ENCODE results near the gene FOXI1.
"Not testable (repeated sequence)": the region's sequence is repeated elsewhere in the genome, so short reads cannot be mapped to it uniquely, and the experiment has no call there.

The FOXI1 gene

DNA sequence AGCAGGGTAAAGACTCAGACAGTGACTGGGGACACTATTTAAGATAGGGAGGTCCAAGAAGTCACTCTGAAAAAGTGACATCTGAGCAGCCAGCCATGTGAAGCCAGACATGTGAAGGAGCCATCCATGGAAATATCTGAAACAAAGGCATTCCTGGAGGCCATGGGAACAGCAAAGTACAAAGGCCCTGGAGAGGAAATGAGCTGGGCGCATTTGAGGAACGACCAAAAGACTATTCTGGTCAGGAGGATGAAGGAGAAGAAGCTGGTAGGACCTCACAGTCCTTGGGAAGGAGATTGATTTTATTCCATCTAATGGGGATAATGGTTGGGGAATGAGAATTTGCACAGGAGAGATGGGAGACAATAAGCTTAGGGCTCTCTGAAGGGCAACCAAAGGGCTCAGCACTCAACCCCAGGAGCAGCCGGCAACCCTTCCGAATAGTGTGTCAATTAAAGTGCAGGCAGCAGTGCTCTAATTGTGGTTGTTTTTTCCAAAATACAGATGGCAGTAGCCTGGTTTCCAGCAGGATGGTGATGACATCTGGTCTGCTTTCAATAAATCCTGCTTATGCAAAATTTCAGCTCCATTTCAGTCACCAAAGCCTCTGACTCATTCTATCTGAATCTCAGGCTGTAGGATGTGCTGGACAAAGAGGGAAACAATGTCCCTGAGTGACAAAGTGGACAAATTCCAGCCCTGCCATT, 26.7 kb downstream of the FOXI1 start:
- no peak for DNase-seq

DNA sequence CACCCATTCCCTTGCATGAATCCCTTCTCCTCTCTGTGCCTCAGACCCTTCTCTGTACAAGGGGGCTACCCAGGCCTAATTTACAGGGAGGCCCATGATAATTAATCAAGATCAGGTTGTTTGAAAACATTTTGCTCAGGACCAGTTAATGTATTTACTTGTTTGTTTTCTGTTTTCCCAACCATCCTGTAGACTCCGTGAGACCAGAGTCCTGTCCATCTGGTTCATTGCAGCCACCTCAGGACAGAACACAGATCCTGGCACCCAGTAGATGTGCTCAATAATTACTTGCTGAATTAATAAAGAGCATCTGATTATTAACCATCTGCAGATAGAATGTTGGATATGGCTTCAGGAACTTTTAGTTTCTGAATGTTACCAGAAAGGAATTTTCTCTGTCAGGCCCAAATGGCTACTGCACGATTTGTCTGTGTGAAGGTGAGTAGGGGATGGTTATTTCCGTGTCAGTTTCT, 27.3 kb downstream of the FOXI1 start:
- DNase-seq, result no peak

DNA sequence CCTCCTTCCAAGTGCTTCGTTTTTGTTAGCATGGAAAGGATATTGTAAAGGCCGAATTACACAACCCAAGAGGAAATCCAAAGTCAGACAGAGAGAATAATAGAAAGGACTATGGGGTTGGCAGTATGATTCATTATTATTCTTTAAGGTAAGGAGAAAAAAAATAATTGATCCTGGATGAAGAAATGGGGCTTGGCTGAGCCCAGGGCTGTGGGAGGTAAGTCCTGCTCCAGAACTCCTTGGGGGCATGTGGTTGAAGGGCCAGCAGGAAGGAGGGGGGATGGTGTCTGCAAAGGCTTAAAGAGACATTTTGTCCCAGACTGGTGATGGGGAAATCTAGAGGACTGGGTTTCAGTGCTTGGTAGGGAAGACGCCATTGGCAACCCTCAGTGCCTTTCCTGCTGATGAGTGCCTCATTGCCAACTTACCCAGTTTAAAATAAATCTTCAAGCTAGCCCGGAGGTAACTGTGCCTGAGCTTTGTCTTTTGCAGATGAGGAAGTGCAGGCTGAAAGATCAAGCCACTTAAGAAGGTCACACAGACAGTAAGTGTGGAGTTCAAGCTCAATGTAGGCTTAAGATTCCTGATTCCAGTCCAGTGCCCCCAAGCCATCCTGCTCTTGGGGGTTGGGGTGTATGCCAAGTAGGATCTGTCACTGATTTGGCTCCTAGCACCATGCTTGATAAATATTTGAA, 30.2 kb downstream of the FOXI1 start:
- DNase-seq, result no peak

DNA sequence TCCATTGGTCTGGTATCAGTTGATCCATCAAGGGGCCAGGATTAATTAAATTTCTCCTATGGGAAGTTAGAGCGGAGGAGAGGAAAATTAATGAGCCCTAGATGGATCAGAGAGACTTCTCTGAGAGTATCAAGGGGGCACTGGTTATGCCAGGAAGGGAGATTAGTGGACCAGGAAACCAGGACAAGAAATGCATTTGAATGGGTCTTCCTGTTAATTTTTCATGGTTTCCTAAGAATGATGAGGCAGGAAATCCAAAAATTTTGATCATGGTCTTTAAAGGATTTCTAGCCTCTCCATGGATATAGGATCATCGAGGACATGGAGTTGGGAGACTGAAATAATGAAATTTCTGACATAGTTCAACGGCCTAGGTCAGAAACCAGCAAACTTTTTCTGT, 30.8 kb downstream of the FOXI1 start:
- DNase-seq, result no peak

DNA sequence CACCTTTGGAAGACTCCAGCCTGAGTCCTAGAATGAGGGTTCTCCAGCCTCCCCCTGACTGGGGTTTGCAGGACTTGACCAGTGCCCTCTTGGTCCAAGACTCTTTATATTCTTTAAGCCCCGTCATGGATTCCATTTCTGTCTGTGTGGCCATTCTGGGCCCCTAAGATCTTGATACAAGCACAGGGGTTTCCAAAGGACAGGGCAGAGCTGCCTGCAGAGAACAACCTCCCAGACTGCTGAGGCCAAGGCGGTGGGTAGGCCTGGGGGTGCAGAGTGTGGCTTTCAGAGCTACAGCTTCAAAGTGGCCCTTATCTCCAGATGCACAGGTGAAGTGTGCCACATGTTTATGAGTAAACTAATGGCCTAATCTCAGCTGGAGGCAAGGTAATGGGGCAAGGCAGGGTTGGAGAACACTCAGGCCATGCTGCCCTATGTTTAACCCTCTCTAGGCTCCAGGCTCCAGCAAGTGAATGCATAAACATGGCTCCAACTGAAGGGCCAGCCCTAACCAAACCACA, 32.1 kb downstream of the FOXI1 start:
- no peak for DNase-seq

DNA sequence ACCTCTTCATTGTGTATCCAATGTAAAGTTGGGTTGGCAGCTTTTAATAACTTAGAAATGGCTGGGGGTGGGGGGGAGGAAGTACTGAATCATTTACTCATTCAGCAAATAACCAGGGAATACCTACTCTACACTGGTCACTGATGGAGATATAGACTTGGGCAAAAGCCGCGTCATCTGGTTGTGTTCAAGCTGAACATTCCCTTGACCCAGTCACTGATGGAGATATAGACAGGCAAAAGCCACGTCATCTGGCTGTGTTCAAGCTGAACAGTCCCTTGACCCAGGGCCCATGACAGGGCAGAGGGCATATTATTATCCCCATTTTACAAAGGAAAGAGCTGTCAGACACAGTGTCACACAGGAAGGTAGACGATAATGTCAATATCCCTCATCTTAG, 32.6 kb downstream of the FOXI1 start:
- DNase-seq, result no peak

DNA sequence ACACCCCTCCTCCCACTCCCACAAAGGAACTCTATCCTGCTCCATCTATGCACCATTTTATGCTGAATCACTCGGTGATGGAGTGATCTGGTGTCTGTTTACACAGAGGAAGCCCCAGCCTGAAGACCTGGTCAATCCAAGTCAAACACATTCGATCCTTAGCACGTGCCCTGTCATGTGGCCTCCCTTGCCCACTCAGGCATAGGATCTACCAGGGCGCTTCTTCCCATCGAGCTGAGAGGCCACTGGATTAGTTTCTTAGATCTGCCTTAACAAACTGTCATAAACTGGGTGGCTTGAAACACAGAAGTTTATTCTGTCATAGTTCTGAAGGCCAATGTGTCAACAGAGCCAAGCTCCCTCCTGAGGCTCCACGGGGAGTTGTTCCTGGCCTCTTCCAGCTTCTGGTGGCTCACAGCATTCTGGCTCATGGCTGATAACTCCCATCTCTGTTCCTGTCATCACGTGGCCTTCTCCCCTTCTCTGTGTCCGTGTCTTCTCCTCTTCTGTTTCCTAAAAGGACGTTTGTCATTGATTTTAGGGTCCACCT, 34.2 kb downstream of the FOXI1 start:
- DNase-seq, result no peak

DNA sequence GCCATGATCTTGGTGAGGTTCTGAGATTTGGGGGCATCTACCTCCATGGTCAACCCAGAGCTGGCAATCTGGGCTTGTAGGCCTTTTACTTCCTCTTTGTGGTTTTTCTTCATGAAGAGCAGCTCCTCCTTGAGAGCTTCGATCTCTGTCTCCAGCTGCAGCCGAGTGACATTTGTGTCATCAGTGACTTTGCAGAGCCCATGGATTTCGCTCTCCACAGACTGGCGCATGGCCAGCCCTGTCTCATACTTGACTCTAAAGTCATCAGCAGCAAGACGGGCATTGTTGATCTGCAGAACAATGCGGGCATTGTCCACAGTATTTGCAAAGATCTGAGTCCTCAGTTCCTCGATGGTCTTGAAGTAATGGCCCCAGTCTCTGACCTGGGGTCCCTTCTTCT, 35.5 kb downstream of the FOXI1 start:
- not testable (repeated sequence) for DNase-seq

DNA sequence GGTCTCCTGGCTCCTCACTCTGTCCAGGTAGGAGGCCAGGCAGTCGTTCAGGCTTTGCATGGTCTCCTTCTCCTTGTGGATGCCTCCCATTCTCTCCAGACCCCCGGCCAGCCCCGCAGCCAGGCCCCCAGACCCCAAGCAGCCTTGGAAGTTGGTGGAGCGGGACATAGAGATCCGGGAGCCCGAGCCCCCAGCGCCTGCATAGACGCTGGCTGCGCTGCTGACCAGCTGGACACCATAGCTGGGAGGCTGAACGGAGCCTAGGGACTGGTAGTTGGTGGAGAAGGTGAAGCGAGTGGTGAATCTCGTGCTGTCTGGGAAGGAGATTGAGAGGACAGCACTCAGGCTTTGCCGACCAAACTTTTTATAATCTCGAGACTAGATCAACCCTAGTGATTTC, 35.9 kb downstream of the FOXI1 start:
- DNase-seq, result no peak

DNA sequence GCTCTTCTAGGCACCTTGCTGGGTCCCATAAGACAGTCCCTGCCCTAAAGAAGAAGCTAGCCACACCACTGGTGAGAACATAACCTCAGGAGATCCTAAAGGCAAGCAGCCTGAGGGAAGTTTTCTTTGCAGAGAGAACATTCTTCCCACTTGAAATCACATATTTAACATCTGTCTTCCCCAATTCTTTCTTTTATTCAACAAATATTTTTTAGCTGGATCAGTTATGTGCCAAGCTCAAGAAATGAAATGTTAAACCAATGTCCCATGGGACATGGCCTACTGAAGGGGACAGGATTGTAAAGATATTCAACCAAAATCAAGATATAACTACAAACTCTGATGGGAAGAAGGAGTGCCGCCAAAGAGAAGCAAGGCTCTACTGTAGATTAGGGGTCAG, 36.5 kb downstream of the FOXI1 start:
- DNase-seq, result no peak

DNA sequence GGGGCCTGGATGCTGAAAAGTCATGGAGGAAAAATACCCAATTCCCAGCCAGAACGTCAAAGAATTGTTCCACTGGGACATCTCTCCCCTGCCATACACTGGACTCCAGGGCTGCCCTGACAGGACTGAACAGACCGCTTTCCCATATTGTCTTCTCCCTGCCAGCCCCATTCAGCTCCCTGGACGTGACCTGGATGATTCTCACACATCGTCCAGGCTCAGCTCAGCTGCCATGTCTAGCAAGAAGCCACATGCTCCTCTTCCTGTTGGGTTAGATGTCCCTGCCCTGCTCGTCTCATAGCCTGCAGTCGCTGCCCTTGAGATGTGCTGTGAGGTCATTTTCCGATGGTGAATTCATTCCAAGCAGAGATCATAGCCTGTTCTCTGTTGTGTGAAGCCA, 37.4 kb downstream of the FOXI1 start:
- no peak for DNase-seq

DNA sequence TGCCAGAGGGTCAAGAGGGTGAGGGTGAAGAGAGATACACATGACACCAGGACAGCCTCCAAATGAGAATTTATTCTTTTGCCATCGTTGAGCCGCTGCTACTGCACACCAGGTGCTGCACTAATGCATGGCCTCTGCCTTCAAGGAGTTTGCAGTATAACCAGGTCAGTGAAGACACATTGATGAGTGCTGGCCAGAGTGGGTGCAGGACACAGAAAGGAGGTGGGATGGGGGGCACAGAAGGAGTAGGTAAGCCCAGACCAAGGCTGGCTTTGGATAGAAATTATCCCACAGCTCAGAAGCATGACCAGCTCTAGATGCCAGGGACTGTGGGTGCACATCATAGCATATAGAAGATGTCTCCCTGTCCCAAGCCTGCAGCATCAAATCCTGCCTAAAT, 38.0 kb downstream of the FOXI1 start:
- no peak for DNase-seq

DNA sequence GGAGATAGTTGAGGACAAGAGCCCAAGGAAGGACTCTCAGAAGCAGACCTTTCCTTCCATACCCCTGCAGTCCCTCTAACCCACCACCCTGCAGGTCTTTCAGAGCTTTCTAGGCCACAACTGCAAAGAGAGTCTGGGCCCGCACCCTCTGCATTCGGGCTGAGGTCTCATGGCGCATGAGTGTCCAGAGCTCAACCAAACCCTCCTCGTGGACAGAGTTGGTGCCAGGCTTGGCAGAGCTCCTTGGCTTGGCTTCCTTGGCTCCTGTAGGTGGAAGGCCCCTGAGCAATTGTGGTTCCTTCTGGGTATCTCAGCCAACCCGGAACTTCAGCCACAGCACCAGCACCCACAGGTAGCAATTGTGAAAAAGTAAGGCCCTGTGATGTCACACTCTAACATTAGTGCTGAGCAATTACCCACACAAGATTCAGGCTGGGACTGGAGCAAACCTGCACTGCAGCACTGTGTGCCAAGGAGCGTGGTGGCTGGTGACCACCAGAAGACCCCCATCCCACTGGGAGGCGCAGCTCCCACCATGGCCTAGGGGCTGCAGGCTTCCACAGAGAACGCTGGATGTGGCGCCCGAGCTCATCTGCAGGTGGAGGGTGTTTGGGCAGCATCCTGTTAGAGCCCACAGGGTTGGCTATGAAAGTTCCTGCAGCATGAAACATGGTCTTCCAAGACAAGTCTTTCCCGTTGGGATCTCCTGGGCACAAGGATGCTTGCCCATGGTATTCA, 38.8 kb downstream of the FOXI1 start:
- DNase-seq, result no peak

DNA sequence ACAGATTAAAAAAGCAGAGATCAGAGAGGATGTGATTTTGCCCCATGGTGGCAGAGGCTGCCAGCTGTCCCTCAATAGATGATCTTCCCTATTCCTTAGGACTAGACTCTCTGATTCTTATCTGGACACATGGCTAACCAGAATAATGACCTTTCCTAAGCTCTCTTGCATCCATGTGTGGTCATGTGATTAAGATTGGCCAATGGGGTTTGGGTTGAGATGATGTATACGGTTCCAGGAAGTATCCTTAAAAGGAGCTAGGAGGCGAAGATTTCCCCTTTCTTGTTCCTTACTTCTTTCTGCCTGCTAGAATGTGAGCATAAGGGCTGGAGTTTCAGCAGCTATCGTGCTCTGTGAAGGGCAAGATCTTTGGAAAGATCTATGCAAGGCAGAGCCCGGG, 39.8 kb downstream of the FOXI1 start:
- no peak for DNase-seq

DNA sequence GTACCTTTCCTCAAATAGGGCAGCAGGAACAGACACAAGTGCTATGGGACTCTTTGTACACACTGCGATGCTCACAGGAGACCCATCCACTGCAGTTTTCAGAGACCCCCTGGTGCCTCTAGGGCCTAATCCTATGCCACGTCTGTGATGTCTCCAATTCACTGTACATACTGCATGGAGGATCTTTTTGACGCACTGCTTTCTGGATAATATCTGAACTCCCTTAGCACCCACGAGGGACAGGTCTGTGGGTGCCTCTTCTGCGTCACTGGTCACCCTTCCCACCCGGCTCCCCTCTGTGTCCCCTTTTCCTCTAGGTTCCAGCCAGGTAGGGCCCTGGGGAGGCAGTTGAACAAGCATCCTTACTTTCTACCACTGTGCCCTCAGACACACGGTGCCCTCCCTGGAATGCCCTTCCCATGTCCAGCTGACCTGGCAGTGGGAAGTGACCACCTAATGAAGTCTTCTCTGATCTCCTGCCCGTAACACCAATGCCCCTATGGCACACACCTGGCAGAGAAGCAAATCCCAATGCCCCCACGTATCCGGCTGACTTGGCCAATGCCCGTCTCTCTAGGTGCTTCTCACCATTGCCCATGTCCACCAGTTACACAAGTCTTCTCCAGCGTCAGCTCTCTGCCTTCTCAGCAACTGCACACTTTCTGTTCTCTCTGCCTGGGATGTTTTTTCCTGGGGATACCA, 41.5 kb downstream of the FOXI1 start:
- DNase-seq, result no peak

DNA sequence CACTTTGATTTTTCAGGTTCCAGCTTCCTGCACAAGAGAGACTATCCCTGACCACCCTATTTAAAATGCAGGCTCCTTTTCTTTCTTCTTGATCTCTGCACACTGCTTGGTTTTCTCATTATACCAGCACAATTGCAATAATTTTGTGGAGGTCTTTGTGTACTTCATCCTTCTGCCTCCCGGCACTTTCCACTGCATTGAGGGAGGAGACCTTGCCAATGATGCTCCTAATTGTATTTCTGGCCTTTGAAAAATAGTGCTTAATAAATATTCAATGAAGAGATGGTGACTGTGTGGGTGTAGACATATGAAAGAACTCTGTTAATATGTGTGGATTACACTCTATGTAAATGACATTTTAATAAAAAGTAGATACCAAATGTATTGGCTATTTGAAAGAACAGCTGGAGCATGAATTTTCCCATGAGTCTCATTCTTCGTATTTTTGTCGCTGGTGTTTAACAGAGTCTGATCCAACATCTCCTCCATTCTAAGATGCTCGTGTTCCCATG, 42.1 kb downstream of the FOXI1 start:
- DNase-seq, result no peak

DNA sequence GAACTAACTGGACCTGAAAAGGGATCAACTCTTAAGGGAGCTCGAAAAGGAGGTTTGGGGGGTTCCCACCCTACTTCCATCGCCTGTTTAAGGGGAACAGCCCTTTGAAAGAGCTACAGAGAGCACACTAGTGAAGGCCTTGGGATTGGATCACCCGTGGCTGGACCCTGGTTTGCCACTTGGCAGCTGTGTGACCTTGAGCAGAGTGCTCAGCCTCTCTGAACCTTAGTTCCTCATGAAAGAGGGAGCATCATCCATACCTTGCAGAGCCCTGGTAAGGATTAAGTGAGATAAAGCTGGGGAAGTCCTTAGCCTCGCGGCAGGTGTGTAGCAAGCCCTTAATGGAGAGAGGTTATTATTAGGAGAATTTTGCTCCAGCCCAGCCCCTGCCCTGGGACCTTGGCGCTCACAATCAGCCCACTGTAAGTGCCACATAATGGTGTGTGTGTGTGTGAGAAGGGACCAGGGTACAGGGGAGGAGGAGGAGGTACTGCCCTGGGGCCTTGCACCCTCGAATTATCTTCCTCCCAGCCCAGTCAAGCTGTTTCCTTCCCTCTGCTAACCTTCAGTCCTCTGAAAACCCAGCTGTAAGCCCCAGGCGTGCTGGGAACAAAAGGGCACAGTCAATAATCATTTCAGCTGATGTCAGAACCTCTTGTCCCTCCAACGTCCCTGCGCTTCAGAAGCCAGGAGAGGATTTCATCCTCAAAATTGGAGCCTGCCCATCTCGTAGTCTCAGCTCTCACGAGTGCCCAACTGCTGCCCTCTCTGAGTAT, 42.9 kb downstream of the FOXI1 start:
- DNase-seq, result no peak

DNA sequence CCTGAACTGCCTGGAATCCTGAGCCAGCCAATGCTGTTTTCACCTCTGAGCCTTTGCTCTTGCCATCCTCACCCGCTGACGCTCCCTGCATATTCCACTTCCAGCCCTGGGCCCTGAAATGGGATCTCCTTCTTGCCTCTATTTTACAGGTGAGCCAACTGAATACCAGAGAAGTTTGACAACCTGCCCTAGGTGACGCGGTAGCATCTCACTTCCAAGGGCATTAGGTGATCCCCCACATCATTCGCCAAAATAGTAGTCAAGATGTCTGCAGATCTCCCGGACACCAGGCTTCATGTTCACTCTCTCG, 43.5 kb downstream of the FOXI1 start:
- no peak for DNase-seq

DNA sequence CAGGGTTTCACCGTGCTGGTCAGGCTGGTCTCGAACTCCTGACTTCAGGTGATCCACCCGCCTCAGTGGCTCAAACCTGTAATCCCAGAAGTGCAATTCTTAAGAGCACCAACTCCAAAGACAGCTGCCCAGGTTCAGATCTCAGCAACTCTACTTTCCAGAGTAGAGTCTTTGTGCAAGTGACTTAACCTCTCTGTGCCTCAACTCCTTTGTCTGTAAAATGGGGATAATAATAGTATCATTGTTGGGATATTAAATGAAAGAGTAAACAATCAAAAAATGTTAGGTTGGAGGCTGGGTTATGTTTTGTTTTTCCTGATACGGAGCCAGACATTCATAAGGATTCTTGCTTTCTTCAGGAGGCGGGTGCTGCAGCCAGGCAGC, 45.0 kb downstream of the FOXI1 start:
- DNase-seq, result no peak

DNA sequence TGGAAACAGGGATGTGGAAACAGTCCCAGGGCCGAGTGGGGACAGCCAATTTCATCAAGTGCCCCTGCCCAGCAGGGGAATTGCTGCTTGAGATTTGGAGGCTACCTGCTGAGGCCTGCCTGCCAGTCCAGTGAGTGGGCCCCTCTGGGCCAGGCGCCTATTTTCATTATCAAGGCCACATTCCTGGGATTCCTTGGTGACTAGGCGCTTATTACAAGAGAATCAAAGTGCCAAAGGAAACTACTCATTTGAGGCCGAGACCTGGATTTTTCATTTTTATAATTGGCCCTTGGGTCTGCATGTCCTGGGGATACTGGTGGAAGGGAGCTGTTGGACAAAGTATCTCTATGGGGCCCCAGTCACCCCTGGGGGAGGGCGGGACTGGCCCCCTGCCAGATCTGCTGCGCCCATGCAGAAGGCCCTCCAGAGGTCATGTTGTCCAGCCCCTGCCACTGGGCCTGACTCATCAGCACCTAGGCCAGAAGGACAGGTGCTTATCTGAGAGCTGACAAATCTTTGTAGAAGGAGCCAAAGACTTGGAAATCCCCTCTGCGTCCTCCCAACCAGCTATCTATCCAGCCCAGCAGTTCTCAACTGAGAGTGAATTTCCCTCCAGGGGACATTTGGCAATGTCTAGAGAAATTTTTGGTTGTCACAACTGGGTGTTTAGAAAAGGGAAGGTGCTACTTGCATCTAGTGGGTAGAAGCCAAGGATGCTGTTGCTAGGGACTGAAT, 45.6 kb downstream of the FOXI1 start:
- DNase-seq, result peak; percentile 32

DNA sequence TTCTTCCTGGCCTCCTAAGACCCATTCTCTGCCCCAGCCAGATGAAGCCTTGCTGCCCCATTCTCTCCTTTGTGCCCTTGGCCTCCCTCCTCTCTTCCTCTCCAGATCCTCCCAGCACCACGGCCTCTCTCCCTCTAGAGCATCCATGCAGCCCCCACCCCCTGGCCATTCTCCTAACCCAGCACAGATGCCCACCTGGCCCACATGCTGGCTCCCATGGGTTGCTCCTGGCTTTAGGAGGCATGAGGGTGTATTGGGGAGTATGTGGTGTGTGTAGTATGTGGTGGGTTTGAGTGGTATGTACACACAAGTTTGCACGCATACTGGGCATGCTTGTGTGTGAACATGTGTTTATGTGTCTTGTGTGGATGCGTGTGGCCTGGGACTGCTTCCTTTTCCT, 47.1 kb downstream of the FOXI1 start:
- DNase-seq, result no peak
